AG08396 (cell line): ENCODE data around the gene GLB1L2.

Experiments
- DNase-seq: peaks from one replicate; pipeline ENCODE4 v3.0.0; 2012; ENCODE audit warnings: low spot score, mixed read lengths

The GLB1L2 gene

DNA sequence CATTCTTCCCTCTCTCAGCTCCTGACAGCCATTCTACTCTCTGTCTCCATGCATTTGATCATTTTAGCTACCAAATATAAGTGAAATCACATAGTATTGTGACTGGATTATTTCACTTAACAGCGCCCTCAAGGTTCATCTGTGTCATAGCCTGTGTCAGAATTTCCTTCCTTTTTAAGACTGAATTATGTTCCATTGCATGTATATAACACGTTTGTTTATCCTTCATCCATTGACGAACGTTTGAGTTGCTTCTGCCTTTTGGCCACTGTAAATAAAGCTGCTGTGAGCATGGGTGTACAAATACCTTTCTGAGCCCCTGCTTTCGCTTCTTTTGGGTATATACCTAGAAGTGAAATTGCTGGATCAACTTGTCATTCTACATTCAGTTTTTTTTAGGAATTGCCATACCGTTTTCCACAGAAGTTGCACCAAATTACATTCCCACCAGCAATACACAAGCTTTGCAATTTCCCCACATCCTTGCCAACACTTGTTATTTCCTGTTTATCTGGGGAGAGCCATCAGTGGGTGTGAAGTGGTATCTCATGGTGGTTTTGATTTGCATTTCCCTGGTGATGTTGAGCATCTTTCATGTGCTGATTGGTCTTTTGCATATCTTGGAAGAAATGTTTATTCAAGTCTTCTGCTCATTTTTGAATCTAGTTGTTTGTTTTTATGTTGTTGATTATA, 17.5 kb downstream of the GLB1L2 start:
- DNase-seq, result no peak

DNA sequence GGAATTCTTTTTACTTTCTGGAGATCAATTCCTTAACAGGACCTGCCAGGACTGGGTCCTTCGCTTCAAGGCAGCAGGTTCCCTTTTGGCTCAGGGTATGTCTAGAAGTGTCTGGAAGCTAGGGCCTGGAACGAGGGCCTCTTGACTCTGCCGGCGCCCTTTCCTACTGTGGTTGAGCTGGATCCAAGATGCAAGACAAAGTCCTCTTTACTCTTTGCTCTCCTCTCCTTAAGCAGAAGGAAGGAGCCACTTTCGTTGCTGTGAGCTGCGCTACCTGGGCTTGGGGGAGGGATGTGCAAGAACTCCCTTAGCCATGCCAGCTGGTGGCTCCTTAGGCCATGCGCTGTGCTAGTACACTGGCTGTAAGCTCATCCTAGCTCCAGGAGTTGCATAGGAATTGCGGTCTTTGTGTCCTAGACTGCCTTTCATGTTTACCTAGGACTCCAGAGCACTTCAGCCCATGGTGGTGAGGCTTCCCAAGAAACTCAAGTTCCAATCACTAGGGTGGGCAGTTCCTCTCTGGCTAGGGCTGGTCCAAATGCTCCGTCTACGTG, 18.1 kb downstream of the GLB1L2 start:
- no peak for DNase-seq

DNA sequence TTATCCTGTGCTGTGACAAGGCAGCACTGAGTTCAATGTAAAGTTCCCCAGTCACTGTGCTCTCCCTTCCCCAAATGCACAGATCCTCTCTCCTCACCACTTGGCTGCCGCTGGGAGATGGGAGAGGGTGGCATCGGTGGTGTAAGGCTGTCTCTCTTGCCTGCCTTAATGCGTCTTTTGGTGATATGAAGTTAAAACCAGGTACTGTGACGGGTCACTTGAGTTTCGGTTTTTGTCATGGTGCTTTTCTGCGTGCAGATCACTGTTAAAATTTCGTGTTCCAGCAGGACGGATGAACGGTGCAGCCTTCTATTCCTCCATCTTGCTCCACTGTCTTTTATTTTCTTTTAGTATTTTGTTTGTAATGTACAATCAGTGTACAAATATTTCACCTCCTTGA, 18.6 kb downstream of the GLB1L2 start:
- no peak for DNase-seq

DNA sequence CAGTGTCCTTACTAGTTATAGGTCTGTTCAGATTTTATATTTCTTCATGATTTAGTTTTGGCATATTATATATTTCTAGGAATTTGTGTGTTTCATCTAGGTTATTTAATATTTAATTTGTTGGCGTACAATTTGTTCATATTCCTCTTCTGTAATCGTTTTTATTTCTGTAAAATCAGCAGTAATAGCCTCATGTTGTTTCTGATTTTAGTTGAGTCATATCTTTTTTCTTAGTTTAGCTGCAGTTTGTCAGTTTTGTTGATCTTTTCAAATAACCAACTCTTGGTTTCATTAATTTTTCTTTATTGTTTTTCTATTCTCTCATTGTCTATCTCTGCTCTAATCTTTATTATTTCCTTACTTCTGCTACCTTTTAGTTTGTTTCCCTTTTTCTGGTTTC, 20.3 kb downstream of the GLB1L2 start:
- no peak for DNase-seq

DNA sequence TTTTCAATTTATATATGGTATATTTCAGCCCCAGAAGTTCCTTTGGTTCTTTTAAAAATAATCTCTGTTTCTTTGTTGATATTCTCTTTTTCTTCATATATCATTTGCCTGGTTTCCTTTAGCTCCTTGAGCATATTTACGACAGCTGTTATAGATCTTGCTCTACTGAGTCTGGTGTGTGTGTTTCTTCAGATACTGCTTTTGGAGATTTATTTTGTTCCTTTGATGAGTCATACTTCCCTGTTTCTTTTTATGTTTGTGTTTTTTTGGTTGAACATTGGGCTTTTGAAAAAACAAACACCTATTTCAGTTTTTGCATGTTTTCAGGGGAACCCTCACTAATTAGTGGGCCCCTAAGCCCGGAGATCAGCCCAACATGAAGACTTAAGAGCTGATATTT, 23.3 kb downstream of the GLB1L2 start:
- no peak for DNase-seq

DNA sequence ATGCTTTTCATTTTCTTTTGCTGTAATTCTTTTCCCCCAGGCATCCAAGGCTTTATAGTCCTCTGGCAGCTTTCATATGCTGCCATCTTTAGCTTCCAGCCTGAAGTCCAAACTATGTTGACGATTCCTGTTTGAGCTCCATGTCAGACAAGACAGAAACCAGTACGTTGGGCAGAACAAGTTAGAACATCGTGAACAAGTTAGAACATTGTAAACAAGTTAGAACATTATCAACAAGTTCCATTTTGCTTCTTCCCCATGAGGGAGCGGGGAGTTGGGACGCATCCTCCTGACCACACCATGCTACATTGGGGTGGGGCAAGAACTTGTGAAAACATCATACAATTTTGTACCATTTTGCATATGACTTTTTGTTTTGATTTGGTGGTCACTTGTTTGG, 23.9 kb downstream of the GLB1L2 start:
- no peak for DNase-seq

DNA sequence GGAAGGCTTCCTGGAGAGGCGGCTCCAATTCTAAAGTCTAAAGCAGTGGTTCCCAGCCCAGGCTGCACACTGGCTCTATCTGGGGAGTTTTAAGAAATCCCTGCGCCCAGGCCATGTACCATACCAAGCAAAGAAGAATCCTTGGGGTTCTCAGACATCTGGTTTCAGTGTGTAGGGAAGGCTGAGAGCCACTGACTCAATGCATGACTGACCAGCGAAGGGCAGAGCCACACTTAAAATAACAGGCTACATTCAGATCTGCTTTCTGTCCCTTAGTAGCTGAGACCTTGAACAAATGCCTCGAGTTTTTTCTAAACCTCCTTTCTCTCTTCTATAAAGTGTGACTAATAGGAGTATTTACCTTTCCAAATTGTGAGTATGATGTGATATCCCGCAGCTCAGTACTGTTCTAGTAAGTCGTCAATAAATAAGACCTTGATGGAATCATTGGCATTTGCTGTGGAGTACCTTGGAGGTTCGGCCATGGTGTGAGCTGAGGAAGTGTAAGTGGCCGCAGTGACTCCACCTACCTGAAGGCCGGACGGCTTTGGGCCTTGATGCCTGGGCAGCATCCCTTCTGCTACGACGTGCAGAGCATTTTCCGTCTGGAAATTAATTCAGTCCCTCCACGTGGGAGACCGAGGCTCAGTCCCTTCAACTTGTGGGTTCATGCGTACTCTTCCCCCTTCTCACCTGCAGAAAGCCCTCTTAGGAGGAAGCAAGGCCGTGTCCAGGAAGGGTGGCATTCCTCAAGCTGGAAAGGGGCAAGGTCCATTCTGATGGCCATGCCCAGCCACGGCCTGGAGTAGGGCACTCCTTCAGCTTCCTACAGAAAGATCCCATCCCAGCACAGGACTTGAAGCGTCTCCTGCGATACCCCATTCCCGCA, 25.1 kb downstream of the GLB1L2 start:
- no peak for DNase-seq

DNA sequence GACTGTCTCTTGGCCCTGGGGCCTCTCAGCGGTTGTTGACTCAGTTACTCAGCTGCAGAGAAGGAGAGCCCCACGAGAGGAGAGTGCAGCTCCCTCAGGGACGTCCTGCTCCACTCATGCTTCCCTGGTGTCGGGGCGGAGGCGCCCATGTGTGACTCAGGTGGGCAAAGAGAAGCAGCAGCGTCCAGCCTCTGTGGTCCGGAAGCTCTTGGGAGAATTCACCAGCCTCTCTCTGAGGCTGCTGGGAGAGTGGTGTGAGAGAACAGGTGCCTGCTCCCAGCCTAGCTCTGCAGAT, 25.7 kb downstream of the GLB1L2 start:
- no peak for DNase-seq

DNA sequence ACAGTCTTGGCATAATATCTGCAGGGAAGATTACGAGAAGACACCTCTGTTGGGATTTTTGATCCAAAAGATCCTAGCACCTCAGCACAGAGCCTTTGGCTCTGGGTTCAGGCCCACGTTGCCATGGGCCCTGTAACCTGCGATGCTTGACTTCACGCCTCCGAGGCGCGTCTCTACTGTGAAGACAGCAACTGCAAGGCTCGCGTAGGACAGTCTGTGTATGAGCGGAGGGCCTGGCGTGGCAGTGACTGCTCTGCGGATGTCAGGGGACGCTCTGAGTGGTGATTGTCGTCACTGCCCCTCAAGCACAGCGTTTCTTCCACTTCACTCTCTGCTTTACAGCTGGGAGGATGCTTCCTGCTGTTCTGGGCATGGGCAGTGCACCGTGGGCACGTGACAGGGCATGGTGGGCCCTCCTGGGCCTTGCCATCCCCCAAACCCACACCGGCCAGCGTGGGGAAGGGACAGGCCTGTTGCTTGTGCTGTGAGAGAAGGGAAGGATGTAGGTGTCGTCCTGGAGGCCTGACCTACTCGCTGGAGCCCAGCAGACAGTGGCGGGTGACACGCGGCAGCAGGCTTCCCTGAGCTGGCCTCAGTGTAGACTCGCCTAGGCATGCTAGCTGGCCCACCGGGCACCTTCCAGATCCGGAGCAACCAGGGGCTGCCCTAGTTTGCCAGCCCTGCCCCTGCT, 26.5 kb downstream of the GLB1L2 start:
- no peak for DNase-seq

DNA sequence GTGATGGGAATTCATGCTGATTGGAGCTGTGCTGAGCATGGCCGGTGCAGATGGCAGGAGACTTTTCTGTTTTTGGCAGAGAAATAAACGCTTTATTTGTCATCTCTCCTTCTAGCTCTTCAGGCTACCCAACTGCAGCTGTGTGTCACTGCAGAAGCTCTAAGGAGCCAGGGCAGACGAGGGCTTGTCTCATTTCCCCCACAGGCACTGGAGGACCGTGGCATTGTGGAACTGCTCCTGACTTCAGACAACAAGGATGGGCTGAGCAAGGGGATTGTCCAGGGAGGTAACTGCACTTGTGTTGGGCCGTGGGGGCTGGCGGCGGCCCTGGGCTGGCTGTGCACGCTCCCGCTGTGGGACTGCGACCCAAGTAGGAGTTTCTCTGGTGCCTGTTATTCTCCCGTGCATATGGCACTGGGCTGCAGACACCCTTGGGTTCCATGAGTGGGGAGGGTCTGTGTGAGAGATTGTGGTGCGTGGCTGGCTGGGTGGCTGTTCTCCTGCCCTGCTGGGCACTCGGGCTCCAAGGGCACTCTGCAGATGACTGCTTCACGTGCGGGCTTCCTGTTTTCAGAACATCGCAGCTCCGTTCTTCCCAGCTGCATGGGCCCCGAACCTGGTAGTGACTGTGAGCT, 27.2 kb downstream of the GLB1L2 start:
- DNase-seq, result no peak

DNA sequence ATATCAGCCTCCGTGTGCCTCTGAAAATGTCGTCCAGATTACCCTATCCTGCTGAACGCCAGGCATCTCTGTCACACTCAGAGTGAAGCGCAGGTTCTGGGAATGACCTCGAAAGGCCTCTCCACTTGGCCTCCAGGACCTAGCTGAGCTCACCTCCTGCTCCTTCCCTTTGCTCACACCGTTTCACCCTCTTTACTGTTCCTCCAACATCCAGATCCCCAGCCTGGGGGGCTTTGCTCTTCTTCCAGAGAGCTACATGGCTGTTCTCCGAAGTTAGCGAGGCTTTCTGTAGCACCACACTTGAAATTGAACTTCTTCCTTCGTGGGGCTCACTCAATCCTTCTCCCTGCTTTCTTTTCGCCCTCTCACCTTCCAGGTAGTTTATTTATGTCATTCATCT, 27.9 kb downstream of the GLB1L2 start:
- DNase-seq, result no peak

DNA sequence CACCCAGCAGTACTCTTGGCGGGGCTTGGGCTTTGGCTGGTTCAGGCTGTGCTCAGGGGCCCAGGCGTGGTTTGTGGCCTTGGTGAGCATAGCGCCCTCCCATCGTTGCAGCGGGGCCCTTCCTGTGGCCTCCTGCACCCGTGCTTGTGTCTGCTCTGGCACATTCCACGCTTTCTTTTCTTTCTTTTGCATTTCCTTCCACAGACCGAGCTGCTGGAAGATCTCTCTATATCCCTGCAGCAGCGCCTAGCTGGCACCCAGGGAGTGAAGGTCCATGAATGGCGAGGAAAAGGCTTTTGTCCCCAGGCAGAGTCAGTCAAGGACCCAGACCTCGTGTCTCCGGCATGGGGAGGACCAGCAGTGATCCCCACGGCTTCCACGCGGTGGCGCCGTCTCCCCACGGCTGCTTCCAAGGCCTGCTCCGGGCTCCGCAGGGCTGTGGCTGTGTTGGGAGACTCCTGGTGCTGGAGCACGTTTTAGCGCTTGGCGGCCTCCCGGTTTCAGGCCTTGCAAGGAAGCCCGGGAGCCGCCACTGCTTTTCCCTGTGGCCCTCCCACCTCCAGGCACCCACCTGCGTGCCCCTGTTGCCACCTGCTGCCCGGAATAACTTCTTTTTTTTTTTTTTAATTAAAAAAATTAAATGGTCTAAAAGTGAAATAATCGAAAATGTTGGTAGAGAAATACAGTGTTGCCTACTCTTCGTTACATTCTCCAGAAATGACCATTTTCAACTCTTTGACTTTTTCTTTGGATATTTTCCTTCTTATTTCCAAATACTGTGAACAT, 28.5 kb downstream of the GLB1L2 start:
- peak; percentile 91 for DNase-seq

DNA sequence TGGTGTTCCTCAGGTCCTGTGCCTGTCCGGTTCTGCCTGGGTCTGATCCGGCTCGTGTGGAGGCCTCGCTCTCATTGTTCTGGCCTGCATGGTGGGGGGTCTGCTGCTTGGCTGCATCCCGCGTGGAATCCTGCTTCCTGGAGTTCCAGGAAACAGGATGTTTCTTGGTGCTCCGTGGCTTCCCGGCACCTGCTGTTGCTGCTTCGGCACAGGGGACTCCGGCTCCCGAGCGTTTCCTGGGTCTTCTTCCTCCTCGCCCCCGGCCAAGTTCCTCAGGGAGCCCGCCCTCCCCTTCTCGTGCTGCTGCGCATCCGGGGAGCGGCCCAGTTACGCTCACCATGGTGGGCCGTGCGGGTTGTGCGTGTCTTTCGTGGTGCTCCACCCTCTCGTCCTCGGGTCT, 29.9 kb downstream of the GLB1L2 start:
- DNase-seq, result no peak

DNA sequence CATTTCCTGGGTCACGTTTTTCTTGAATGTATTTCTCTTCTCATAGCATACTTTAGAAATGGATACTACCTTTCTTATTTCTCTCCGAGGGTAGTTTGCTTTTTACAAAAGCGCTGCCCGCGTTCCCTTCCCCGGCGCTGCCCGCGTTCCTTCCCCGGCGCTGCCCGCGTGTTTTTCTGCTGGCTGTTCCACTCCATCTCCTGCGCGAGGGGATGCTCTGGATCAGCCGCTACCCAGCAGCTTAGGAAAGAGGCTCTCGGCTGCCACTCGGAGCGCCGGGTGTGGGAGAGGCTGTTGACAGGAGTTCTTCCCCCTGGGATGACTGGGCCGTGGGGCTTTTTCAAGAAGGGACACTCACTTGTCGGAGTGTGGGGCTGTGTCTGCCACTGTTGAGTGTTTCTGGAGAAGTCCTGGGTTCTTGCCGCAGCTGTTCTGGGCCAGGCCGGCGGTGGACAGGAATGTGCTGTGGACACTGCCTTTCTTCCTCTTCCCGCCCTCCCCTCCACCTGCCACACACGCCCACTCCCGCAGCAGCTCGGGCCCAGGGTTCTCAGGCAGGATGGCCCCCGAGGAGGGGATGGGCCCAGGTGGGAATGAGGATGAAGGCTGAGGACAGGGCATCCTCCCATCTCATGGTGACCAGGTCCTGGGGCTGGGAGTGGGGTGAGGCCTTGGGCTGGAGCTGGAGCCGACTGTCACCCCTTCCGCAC, 30.6 kb downstream of the GLB1L2 start:
- no peak for DNase-seq

DNA sequence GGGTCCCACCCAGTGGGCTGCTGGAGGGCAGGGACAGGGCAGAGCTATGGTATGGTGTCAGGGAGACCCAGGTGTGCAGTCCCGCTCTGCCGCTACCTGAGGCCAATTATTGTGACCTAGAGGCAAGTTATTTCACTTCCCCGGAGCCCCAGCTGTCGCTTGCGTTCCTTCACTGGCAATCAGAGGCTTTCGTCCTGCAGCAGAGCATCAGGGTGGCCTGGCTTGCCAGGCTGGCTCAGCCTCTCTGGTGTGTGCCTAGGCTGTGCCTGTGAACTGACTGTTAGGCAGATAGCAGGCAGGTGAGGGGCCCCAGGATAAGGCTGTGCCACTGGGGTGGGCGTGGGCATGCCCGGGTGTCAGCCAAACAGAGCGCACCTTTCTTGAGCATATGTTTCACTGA, 31.4 kb downstream of the GLB1L2 start:
- DNase-seq, result no peak

DNA sequence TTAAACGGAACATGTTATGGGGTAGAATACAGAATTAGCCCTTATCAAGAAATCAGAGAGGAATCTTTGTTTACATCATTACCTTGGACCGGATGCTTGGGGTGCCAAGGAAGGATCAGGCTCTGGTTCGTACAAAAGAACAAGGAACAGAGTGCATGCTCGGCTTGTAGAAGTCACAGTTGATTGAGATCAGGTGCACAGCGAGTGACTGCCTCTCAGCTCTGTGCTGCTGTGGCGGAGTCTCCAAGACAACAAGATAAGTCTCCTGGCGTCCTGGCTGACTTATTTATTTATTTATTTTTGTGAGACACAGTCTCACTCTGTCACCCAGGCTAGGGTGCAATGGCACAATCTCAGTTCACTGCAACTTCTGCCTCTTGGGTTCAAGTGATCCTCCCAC, 31.8 kb downstream of the GLB1L2 start:
- no peak for DNase-seq

DNA sequence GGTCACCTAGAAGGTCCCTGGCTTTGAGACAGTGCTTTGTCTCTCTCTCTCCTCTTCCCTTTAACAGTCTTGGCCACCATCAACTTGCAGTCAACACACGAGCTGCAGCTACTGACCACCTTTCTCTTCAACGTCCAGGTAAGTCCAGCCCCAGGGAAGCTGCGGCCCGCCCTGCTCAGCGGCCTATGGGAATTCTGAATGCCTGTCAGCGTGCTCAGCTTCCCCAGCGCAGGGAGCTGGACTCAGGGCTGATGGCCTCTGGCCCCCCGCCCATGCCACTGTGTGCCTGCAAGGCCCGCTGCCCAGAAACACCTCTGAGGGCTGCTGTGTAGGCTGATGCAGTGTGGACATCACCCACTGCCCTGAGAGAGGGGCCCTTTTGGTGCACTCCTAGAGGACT, 32.5 kb downstream of the GLB1L2 start:
- DNase-seq, result no peak

DNA sequence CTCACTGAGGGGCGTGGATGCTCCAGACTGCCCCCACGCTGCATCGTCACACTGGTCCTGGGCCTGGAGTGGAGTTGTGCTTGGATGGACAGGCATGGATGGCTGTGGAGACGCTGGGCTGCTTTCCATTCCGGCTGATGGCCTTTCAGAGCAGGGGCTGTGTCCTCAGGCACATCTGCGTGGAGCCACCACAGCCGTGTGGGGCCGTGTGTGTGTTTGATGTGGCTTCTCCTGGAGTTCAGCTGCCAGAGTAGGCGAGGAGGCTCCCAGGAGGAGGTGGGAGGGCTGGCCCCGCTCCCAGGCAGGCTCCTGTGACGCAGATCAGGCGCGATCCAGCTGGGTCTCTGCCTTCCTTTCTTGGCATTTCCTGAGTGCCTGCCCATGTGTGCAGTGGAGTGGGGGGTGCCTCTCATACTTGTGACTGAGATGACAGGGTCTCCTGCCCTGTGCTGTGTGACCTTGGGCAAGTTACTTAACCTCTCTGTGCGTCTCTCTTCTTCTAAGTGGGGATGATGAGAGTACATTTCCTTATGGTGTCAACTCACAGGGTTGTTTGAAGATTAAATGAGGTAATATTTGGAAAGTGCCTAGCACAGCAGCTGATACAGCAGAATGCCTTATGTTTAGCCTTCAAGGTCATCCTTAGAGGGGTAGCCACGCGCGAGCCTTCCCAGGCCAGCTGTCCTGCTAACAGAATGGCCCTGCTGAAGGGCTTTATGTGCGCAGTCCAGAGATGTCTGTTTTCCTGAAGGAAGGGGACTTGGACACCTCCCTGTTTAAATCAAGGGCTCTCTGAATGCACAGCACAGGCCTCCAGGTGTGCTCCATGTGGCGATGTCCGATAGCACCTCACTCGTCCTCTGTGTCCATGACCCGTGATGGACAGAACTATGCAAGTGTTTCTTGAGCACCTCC, 33.5 kb downstream of the GLB1L2 start:
- DNase-seq, result no peak

DNA sequence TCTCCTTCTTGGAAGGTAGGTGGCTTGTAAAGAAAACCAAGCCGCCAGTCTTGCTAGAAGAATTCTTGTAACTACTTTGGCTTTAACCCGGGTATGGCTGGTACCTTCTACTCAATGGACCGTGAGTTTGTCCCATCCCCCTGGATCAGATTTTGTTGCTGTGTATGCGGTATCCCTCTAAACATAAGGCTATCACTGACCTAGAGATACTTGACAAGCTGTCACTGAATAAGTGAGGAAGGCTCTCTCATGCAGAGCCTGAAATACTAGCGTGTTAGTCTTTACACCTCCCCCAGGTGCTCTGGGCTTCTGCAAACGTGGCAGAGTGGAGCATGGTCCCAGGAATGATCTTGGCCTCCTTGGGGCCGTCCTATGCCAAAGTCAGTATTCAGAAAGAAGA, 34.5 kb downstream of the GLB1L2 start:
- DNase-seq, result no peak

DNA sequence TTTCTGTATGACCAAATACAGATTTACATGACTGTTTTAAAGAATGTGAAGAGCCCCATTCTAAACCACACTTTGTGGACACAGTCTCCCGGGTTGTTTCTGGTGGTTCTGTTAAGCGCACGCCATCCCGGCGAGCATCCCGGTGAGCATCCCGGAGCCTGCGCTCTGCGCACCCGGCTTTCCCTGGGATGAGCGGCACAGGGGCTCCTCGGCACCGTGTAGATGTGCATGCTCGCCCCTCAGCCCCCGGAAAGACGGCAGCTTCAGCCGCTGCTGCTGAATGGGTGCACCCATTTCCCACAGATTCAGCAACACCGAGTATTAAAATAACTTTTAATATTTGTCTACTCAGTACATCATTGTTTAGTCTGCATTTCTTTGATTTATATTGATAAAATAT, 36.0 kb downstream of the GLB1L2 start:
- no peak for DNase-seq
